Measurements from ENCODE around the gene KRT86.

KRT86 gene

DNA sequence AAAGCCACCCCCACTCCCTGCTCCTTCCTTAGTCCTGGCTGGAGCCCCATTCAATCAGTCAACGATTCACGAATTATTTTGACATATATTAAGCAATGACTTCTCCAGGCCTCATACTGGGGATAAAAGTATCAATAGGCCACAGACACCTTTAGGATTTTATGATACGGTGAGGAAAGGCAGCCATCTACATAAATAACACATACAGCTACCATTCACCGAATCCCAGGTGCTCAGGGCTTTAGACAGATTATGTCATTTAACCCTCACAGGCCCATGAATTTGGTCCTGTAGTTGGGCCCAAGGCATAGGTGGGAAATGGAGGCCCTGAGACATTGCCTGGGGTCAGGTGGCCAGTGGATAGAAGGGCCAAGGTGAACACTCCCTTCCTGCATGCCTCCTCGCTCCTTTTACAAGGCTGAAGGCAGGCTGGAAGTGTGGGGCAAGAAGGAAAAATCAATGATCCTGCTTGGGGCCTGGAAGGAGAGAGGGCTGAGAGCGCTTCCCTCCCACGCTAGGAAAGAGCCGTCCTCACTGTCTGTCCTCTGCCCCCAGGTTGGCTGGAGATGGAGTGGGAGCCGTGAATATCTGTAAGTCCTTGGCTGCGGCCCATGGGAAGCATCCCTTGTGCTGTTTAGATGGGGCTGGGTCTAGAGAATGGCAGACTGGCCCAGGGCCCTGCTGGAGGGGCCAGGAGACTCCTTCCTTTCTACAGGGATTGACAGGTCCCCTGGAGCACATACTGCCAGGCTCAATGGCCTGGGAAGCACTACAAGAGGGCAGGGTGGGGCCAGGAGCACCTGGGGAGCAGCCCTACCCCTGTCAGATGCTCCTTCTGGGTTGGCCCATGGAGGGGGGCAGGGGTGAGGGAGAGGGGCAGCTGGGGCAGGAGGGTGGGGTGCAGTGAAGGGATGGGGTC, 26.6 kb upstream of the KRT86 start:
- H3K4me2 ChIP-seq (ENCODE audit: low read length) = no peak overlapping the region
- no peaks in the 10 kb centered on the region for H3K9me2 ChIP-seq (replicated peaks; ENCODE audit: control insufficient read depth, low read length)
- no peak overlapping the region for H3K27ac ChIP-seq (ENCODE audit: low read depth, low read length)
- no peaks in the 10 kb centered on the region for H3K36me3 ChIP-seq (ENCODE audit: control insufficient read depth, low read length)
- TF ChIP-seq, protein P1, sequence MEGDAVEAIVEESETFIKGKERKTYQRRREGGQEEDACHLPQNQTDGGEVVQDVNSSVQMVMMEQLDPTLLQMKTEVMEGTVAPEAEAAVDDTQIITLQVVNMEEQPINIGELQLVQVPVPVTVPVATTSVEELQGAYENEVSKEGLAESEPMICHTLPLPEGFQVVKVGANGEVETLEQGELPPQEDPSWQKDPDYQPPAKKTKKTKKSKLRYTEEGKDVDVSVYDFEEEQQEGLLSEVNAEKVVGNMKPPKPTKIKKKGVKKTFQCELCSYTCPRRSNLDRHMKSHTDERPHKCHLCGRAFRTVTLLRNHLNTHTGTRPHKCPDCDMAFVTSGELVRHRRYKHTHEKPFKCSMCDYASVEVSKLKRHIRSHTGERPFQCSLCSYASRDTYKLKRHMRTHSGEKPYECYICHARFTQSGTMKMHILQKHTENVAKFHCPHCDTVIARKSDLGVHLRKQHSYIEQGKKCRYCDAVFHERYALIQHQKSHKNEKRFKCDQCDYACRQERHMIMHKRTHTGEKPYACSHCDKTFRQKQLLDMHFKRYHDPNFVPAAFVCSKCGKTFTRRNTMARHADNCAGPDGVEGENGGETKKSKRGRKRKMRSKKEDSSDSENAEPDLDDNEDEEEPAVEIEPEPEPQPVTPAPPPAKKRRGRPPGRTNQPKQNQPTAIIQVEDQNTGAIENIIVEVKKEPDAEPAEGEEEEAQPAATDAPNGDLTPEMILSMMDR (IDR thresholded peaks at IDR 0.05; ENCODE audit: low read depth, low read length, poor library complexity, severe bottlenecking) = no peak
- TF ChIP-seq EZH2phosphoT487 (IDR thresholded peaks at IDR 0.05; ENCODE audit: borderline replicate concordance, low read length) = no peak
- H3K9me3 ChIP-seq (ENCODE audit: control insufficient read depth, insufficient read depth, low read length) = no peaks in the 10 kb centered on the region
- H3K4me1 ChIP-seq (ENCODE audit: control insufficient read depth, low read length) = peaks cover 8% of the 10 kb centered on the region
- H3F3A ChIP-seq (ENCODE audit: control insufficient read depth, insufficient read depth) = no peaks in the 10 kb centered on the region
- no peak overlapping the region for H3K4me3 ChIP-seq (ENCODE audit: low read length)
- no peaks in the 10 kb centered on the region for H3K79me2 ChIP-seq (ENCODE audit: control insufficient read depth, low read length)
- peaks cover 2% of the 10 kb centered on the region; the same call in 1 of the 2 replicates for H3K27me3 ChIP-seq (ENCODE audit: control insufficient read depth, low read length)
- H4K20me1 ChIP-seq (ENCODE audit: control insufficient read depth, insufficient read depth, low read depth, low read length) = no peaks in the 10 kb centered on the region

DNA sequence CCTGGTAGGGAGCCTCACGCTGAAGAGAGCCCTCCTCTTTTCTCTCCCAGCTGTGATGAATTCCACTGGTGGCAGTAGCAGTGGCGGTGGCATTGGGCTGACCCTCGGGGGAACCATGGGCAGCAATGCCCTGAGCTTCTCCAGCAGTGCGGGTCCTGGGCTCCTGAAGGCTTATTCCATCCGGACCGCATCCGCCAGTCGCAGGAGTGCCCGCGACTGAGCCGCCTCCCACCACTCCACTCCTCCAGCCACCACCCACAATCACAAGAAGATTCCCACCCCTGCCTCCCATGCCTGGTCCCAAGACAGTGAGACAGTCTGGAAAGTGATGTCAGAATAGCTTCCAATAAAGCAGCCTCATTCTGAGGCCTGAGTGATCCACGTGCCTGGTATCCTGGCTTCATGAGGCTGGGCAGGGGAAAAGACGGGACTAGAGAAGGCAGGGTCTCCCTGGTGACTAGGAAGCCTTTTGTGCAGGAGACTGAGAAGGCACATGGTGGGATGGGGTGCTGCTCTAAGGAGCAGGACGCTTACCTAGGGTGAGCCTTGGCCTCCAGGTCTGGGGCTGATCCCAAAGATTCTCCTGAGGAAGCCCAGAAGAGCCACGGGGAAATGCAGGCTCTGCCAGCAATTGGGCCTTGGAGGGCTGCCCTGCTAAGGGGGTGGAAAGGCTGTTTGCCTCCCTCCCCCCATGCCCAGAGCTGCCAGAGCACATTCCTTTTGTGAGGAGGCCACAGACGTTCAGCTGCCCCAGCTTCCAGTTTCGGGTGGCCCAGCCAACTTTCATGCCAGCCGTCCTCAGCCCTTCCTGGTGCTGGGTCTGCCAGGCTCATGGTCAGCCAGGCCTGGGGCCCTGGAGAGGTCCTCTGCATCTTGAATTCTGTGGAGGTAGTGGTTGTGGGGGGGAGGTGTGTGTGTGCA, 25.6 kb upstream of the KRT86 start:
- Histone ChIP-seq H3K27ac (ENCODE audit: low read depth, low read length) (no peak overlapping the region), H3K9me2 (replicated peaks; ENCODE audit: control insufficient read depth, low read length) (no peaks in the 10 kb centered on the region), H4K20me1 (ENCODE audit: control insufficient read depth, insufficient read depth, low read depth, low read length) (no peaks in the 10 kb centered on the region), H3K4me3 (ENCODE audit: low read length) (no peak overlapping the region), H3K79me2 (ENCODE audit: control insufficient read depth, low read length) (no peaks in the 10 kb centered on the region), H3K27me3 (ENCODE audit: control insufficient read depth, low read length) (peaks cover 2% of the 10 kb centered on the region; the same call in 1 of the 2 replicates), H3F3A (ENCODE audit: control insufficient read depth, insufficient read depth) (no peaks in the 10 kb centered on the region), H3K36me3 (ENCODE audit: control insufficient read depth, low read length) (no peaks in the 10 kb centered on the region), H3K9me3 (ENCODE audit: control insufficient read depth, insufficient read depth, low read length) (no peaks in the 10 kb centered on the region), H3K4me1 (ENCODE audit: control insufficient read depth, low read length) (peaks cover 5% of the 10 kb centered on the region), H3K4me2 (ENCODE audit: low read length) (no peak overlapping the region)
- TF ChIP-seq EZH2phosphoT487 (IDR thresholded peaks at IDR 0.05; ENCODE audit: borderline replicate concordance, low read length) = no peak
- TF ChIP-seq, protein P1 (IDR thresholded peaks at IDR 0.05; ENCODE audit: low read depth, low read length, poor library complexity, severe bottlenecking) = no peak

DNA sequence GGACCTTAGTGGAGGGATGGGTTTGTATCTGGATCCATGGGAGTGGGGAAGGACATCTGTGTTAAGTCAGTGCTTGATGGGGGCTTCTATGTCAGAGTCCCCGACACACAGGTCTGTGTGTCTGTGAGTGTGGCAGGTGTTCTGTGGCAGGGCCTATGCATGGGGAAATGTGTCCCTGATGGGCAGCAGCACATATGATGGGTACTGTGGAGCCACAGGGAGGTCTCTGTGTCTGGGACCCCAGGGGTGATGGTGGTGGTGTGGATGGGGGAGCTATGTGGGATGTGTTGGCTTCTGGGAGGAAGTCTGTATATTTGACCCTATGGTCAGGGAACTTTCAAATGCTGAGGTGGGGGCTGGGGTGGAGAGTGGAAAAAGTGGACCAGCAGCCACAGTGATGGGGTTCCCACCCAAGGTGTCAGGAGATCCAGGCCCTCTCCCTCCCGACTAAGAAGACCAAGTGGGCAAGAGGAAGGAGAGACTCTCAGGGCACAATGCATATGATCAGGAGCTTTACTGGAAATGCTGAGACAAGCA, 24.9 kb upstream of the KRT86 start:
- no peak for TF ChIP-seq EZH2phosphoT487 (IDR thresholded peaks at IDR 0.05; ENCODE audit: borderline replicate concordance, low read length)
- TF ChIP-seq, protein P1 (IDR thresholded peaks at IDR 0.05; ENCODE audit: low read depth, low read length, poor library complexity, severe bottlenecking) = no peak
- Histone ChIP-seq H3K36me3 (ENCODE audit: control insufficient read depth, low read length) (no peaks in the 10 kb centered on the region), H3K79me2 (ENCODE audit: control insufficient read depth, low read length) (no peaks in the 10 kb centered on the region), H3F3A (ENCODE audit: control insufficient read depth, insufficient read depth) (no peaks in the 10 kb centered on the region), H3K9me3 (ENCODE audit: control insufficient read depth, insufficient read depth, low read length) (no peaks in the 10 kb centered on the region), H3K27me3 (ENCODE audit: control insufficient read depth, low read length) (no peaks in the 10 kb centered on the region; the same call in 1 of the 2 replicates), H3K9me2 (replicated peaks; ENCODE audit: control insufficient read depth, low read length) (no peaks in the 10 kb centered on the region), H3K4me1 (ENCODE audit: control insufficient read depth, low read length) (no peaks in the 10 kb centered on the region), H3K4me3 (ENCODE audit: low read length) (no peak overlapping the region), H3K27ac (ENCODE audit: low read depth, low read length) (no peak overlapping the region), H4K20me1 (ENCODE audit: control insufficient read depth, insufficient read depth, low read depth, low read length) (no peaks in the 10 kb centered on the region), H3K4me2 (ENCODE audit: low read length) (no peak overlapping the region)
